Ovary (tissue), 3 donors: Measurements from ENCODE around the gene AGO3.

Experiments
- EP300 ChIP-seq: sonication (generic); formaldehyde crosslinking; IDR thresholded peaks from one replicate; pipeline ENCODE4 v1.6.1; 2017; ENCODE audit warnings: antibody characterized with exemption
- POLR2A ChIP-seq: fragments of 450-650 bp; IDR thresholded peaks from one replicate; pipeline ENCODE4 v1.6.1; 2017; ENCODE audit warnings: antibody characterized with exemption, mild to moderate bottlenecking, moderate library complexity
- TF ChIP-seq, protein P1 (sequence below), 3 donors: fragments of 450-650 bp in 2 of 3; fragments of 200-600 bp in 1 of 3; IDR thresholded peaks; one replicate each; pipeline versions ENCODE4 v1.5.1 to v1.8.0; 2016 to 2022; ENCODE audit warnings: antibody characterized with exemption in 3 of 3, mild to moderate bottlenecking in 1 of 3
- donor health status: DM: no; HTN: no; CAD: no.

DNA sequence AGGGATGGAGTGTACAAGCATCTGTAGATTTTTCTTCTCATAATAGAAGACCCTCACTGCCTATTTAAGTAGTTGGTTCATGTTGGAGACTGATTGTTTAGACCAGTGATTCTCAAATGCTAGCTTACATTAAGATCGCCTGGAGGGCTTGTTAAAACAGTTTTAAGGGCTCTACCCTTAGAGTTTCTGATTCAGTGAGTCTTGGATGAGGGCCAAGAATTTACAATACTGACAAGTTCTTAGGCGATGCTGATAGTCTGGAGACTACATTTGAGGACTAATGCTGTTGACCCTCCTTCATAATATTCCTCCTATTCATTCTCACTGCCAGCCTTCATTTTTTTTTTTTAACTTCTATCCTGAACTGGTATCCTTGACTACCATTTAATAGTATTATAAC lies 15.2 kb upstream of the AGO3 start:
- TF ChIP-seq POLR2A (no peak), EP300 (no peak)
- TF ChIP-seq, protein P1, sequence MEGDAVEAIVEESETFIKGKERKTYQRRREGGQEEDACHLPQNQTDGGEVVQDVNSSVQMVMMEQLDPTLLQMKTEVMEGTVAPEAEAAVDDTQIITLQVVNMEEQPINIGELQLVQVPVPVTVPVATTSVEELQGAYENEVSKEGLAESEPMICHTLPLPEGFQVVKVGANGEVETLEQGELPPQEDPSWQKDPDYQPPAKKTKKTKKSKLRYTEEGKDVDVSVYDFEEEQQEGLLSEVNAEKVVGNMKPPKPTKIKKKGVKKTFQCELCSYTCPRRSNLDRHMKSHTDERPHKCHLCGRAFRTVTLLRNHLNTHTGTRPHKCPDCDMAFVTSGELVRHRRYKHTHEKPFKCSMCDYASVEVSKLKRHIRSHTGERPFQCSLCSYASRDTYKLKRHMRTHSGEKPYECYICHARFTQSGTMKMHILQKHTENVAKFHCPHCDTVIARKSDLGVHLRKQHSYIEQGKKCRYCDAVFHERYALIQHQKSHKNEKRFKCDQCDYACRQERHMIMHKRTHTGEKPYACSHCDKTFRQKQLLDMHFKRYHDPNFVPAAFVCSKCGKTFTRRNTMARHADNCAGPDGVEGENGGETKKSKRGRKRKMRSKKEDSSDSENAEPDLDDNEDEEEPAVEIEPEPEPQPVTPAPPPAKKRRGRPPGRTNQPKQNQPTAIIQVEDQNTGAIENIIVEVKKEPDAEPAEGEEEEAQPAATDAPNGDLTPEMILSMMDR (IDR thresholded peaks at IDR 0.05) = no peak
